AG10803 (cell line): Measurements from ENCODE around the gene LENG1.
"Not testable (repeated sequence)": the region's sequence is repeated elsewhere in the genome, so short reads cannot be mapped to it uniquely, and the experiment has no call there.

Source experiments
- DNase-seq: peaks from one replicate; pipeline ENCODE4 v3.0.0; 2010; ENCODE audit warnings: low read depth
- H3K4me3 ChIP-seq: 2 replicates; pipeline ENCODE4 v1.5.1; 2011; ENCODE audit warnings: mild to moderate bottlenecking, low read length, control low read depth
- CTCF ChIP-seq: conservative IDR thresholded peaks from 2 replicates; pipeline ENCODE4 v1.5.1; 2011; ENCODE audit warnings: mild to moderate bottlenecking, low read length, control low read depth, inconsistent platforms

Gene LENG1

GRCh38 chr19:54159352-54160181 lies at the start of gene LENG1:
Gene LENG1 (minus strand): TSS chr19:54159721. CDS start chr19:54159695, 26 bp downstream.
- H3K4me3 ChIP-seq: peak within 1 kb of the TSS; percentile 87
- DNase-seq: peak; percentile 100
- peak; percentile 23 for TF ChIP-seq CTCF

GRCh38 chr19:54208784-54209057 lies 49.2 kb upstream of the LENG1 start:
- TF ChIP-seq CTCF: no peak
- no peak for DNase-seq
- no peak overlapping the region for H3K4me3 ChIP-seq

- DNase-seq: peak; percentile 58
- no peak for TF ChIP-seq CTCF
Measured at GRCh38 chr19:54207983-54208783, 48.7 kb upstream of the LENG1 start.

GRCh38 chr19:54207676-54207982 lies 48.1 kb upstream of the LENG1 start:
- DNase-seq: no peak
- TF ChIP-seq CTCF: no peak
- no peak overlapping the region for H3K4me3 ChIP-seq

More at GRCh38 chr19:54207983-54208783, 48.7 kb upstream of the LENG1 start:
- H3K4me3 ChIP-seq: no peak overlapping the region

GRCh38 chr19:54207193-54207592 lies 47.7 kb upstream of the LENG1 start:
- DNase-seq, H3K4me3 ChIP-seq: not testable (repeated sequence)

- no peak for DNase-seq
- no peak for TF ChIP-seq CTCF
- H3K4me3 ChIP-seq: no peak overlapping the region
Measured at GRCh38 chr19:54206831-54207177, 47.3 kb upstream of the LENG1 start.

- no peak for DNase-seq
- no peak for TF ChIP-seq CTCF
- no peak overlapping the region for H3K4me3 ChIP-seq
Measured at GRCh38 chr19:54206030-54206830, 46.7 kb upstream of the LENG1 start.
